IPS DF 6.9 (cell line): Measurements from ENCODE around the gene THRB.

Experiments
- DNase-seq: peaks from one replicate; pipeline ENCODE4 v3.0.0-alpha.2; 2013; ENCODE audit warnings: low read depth, low spot score
- H3K27ac ChIP-seq: one replicate; pipeline ENCODE4 v1.5.1; 2013; ENCODE audit warnings: low read length, control low read depth
- H3K27me3 ChIP-seq: 2 replicates; pipeline ENCODE4 v1.6.1; 2013; ENCODE audit warnings: mild to moderate bottlenecking, low read length; ENCODE audit not compliant: control insufficient read depth, insufficient read depth
- H3K36me3 ChIP-seq: 2 replicates; pipeline ENCODE4 v1.6.1; 2013; ENCODE audit warnings: low read length; ENCODE audit not compliant: control insufficient read depth, insufficient read depth
- H3K4me1 ChIP-seq: 2 replicates; pipeline ENCODE4 v1.6.1; 2013; ENCODE audit warnings: low read length; ENCODE audit not compliant: control insufficient read depth, insufficient read depth
- H3K4me3 ChIP-seq: 2 replicates; pipeline ENCODE4 v1.5.1; 2013; ENCODE audit warnings: mild to moderate bottlenecking, low read length
- H3K9me3 ChIP-seq: 2 replicates; pipeline ENCODE4 v1.6.1; 2013; ENCODE audit warnings: low read length, inconsistent platforms; ENCODE audit not compliant: control insufficient read depth, insufficient read depth
- WGBS: extraction: QIAGEN DNeasy Blood & Tissue Kit; methylation state at CpG from one replicate; pipeline ENCODE4 v1.1.7; 2013; ENCODE audit warnings: mixed read lengths, missing lambda C conversion rate; ENCODE audit not compliant: insufficient read length, insufficient coverage; 5-methylcytosine and 5-hydroxymethylcytosine counted together

The THRB gene

GRCh38 chr3:24502690-24503089, 8.0 kb upstream of the THRB start:
- no peaks in the 10 kb centered on the region for H3K36me3 ChIP-seq
- H3K9me3 ChIP-seq: no peaks in the 10 kb centered on the region
- no peaks in the 10 kb centered on the region for H3K27me3 ChIP-seq
- H3K27ac ChIP-seq: no peak overlapping the region
- H3K4me3 ChIP-seq: no peak overlapping the region
- peaks cover 3% of the 10 kb centered on the region; the same call in 1 of the 2 replicates for H3K4me1 ChIP-seq
- DNase-seq: no peak
- no CpG with 5 or more reads among the region's 1 CpG for WGBS

- no peaks in the 10 kb centered on the region for H3K9me3 ChIP-seq
- no peaks in the 10 kb centered on the region; the same call in 1 of the 2 replicates for H3K27me3 ChIP-seq
- H3K4me1 ChIP-seq: peaks cover 1% of the 10 kb centered on the region; the same call in 1 of the 2 replicates
- H3K36me3 ChIP-seq: no peaks in the 10 kb centered on the region
- H3K27ac ChIP-seq: no peak overlapping the region
- H3K4me3 ChIP-seq: no peak overlapping the region
- no CpG with 5 or more reads among the region's 1 CpG for WGBS
- no peak for DNase-seq
Observed at GRCh38 chr3:24500806-24501205, 6.2 kb upstream of the THRB start.

GRCh38 chr3:24499991-24500390, 5.3 kb upstream of the THRB start:
- DNase-seq: no peak
- H3K9me3 ChIP-seq: no peaks in the 10 kb centered on the region
- peaks cover 1% of the 10 kb centered on the region; the same call in 1 of the 2 replicates for H3K4me1 ChIP-seq
- no CpG with 5 or more reads among the region's 3 CpGs for WGBS
- H3K27ac ChIP-seq: no peak overlapping the region
- H3K27me3 ChIP-seq: no peaks in the 10 kb centered on the region; the same call in 1 of the 2 replicates
- H3K36me3 ChIP-seq: no peaks in the 10 kb centered on the region
- H3K4me3 ChIP-seq: no peak overlapping the region

DNA sequence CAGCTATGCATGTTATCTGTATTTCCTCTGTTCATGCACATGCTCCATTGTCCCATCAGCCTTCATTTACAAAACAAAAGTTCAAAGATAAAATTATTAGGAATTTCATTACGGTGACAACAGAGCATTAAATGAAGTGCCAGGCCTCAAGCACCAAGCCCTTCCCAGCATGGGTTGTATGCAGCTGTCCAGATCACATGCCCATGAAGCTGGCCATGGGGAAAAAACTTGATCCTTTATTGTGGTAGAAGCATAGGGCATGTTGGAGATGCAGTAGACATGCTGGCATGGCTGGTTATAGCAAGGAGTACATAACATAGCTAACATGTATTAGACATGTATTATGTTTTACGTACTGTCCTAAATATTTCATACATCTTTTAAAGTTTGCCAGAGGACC, 4.1 kb upstream of the THRB start:
- no peak for DNase-seq
- H3K9me3 ChIP-seq: no peaks in the 10 kb centered on the region
- WGBS: no CpG with 5 or more reads among the region's 2 CpGs
- H3K27me3 ChIP-seq: no peaks in the 10 kb centered on the region; the same call in 1 of the 2 replicates
- no peak overlapping the region for H3K4me3 ChIP-seq
- no peak overlapping the region for H3K27ac ChIP-seq
- peaks cover 1% of the 10 kb centered on the region; the same call in 1 of the 2 replicates for H3K4me1 ChIP-seq
- no peaks in the 10 kb centered on the region for H3K36me3 ChIP-seq

DNA sequence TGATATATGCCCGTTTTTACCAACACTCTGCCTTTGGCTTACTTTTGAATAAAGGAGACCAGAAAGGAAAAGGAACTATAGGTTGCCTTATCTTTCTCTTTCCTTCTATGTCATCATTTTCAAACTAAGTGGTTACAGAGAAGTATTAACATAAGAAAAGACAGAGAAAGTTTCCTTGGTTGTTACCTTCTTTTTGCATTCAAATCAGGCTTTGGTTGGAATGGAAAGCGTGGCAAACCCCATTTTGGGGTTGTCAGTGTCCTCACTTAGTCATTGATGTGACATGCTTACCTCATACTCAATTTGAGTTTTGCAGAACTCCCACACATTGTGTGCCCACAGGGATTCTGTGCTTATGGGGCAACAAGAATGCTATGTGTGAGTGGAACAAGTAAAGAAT, 3.7 kb upstream of the THRB start:
- Histone ChIP-seq H3K27me3 (no peaks in the 10 kb centered on the region; the same call in 1 of the 2 replicates), H3K9me3 (no peaks in the 10 kb centered on the region), H3K4me3 (no peak overlapping the region), H3K27ac (no peak overlapping the region), H3K36me3 (no peaks in the 10 kb centered on the region), H3K4me1 (peaks cover 1% of the 10 kb centered on the region; the same call in 1 of the 2 replicates)
- no CpG with 5 or more reads among the region's 2 CpGs for WGBS
- no peak for DNase-seq

GRCh38 chr3:24497942-24498341, 3.3 kb upstream of the THRB start:
- H3K4me3 ChIP-seq: no peak overlapping the region
- WGBS: 100% methylated on average over 2 of the region's 2 CpGs

GRCh38 chr3:24496529-24497482, 2.2 kb upstream of the THRB start:
- no CpG with 5 or more reads among the region's 16 CpGs for WGBS
- Histone ChIP-seq H3K27ac (no peak overlapping the region), H3K4me3 (no peak overlapping the region), H3K9me3 (no peaks in the 10 kb centered on the region), H3K27me3 (peaks cover 3% of the 10 kb centered on the region; the same call in 1 of the 2 replicates), H3K4me1 (peaks cover 1% of the 10 kb centered on the region; the same call in 1 of the 2 replicates), H3K36me3 (no peaks in the 10 kb centered on the region)
- DNase-seq: no peak

More at GRCh38 chr3:24497942-24498341, 3.3 kb upstream of the THRB start:
- Histone ChIP-seq H3K27ac (no peak overlapping the region), H3K36me3 (no peaks in the 10 kb centered on the region), H3K4me1 (peaks cover 1% of the 10 kb centered on the region; the same call in 1 of the 2 replicates), H3K9me3 (no peaks in the 10 kb centered on the region), H3K27me3 (peaks cover 1% of the 10 kb centered on the region; the same call in 1 of the 2 replicates)
- DNase-seq: no peak

DNA sequence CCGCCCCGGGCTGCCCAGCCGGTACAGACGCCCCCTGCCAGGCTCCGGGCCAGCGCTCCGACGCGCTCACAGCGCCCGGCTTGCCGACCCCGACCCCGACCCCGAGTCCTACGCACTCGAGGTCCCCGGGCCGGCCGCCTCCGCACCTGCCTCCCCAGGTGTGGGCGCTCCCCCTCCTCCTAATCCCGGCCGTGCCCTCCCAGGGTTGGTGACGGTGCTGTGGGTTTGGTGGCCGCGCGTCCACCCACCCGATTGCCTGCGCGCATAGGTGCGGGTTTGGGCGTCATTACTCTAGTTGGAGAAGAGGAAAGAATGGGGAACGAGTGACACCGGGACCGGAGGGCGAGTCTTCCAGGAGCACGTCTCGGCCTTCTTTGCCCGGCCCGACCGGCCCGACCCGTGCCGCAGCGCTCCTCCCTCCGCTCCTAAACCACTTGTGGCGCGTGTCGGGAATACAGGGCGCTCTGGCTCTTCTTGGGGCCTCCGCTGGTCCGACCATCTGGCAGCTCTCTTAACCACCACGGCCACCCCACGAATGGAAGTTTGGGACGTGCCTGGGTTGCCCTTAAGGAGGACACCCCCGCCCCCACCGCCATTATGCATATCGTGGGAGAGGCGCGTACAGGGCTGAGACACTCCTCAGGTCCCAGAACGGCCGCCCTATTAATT, 810 bp upstream of the THRB start:
- Histone ChIP-seq H3K4me3 (peak overlapping the region; percentile 72; the same call in 1 of the 2 replicates), H3K36me3 (no peaks in the 10 kb centered on the region), H3K27ac (no peak overlapping the region), H3K9me3 (no peaks in the 10 kb centered on the region), H3K4me1 (peaks cover 4% of the 10 kb centered on the region; the same call in 1 of the 2 replicates), H3K27me3 (peaks cover 3% of the 10 kb centered on the region; the same call in 1 of the 2 replicates)
- WGBS: no CpG with 5 or more reads among the region's 63 CpGs
- no peak for DNase-seq

DNA sequence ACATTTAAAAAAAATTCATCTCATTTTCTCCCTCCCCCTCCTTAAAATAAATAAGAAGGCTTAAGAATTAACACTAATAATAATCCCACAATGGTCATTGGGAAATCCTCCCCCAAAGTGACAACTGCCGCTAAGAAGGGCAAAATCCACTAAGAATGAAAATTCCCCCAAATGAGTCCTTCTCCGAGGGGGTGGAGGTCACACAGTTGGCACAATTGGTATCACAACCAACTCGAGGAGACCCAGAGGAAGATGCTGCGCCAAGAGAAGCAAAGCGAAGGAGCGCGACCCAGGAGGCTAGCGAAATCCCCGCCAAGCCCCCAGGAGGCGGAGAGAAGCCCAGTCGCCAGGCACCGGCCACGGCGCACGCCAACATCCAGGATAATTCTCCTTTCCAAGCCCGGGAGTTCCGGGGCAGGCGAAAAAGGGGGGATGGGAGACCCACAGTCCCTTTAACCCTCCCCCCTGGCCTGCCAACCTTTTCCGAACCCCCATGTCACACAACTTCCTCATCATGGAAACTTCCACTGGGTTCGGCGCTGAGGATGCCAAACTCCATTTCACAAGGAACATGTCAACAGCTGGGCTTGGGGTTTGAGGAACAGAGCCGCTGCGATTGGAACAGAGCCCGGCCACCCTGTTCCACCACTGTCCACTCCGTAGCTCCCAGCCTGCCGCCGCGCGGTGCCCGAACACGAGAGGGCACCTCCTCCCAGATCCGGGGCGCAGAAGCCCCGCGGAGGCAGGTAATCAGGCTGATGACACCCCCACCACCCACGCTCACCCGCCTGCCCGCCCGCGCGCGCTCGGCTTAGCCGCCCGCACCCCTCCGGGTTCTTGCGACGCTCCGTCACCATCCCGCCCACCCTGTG, 668 bp downstream of the THRB start:
- WGBS: no CpG with 5 or more reads among the region's 50 CpGs
- H3K4me1 ChIP-seq: peaks cover 4% of the 10 kb centered on the region; the same call in 1 of the 2 replicates
- H3K36me3 ChIP-seq: no peaks in the 10 kb centered on the region
- H3K27ac ChIP-seq: no peak overlapping the region
- no peak for DNase-seq
- H3K9me3 ChIP-seq: no peaks in the 10 kb centered on the region
- peak overlapping the region; percentile 72 for H3K4me3 ChIP-seq
- H3K27me3 ChIP-seq: peaks cover 3% of the 10 kb centered on the region; the same call in 1 of the 2 replicates
